IPS-18a (cell line): ENCODE data around the gene DNASE1.
"Not testable (repeated sequence)": the region's sequence is repeated elsewhere in the genome, so short reads cannot be mapped to it uniquely, and the experiment has no call there.

Experiments used
- H3K27ac ChIP-seq: one replicate; pipeline ENCODE4 v1.5.1; 2013; ENCODE audit warnings: low read length
- H3K27me3 ChIP-seq: one replicate; pipeline ENCODE4 v1.6.1; 2013; ENCODE audit warnings: mild to moderate bottlenecking, low read length; ENCODE audit not compliant: control insufficient read depth, insufficient read depth
- H3K36me3 ChIP-seq: one replicate; pipeline ENCODE4 v1.6.1; 2013; ENCODE audit warnings: low read depth, low read length; ENCODE audit not compliant: control insufficient read depth
- H3K4me1 ChIP-seq: one replicate; pipeline ENCODE4 v1.6.1; 2013; ENCODE audit warnings: low read depth, low read length; ENCODE audit not compliant: control insufficient read depth
- H3K4me3 ChIP-seq: one replicate; pipeline ENCODE4 v1.5.1; 2013; ENCODE audit warnings: low read length
- H3K9ac ChIP-seq: one replicate; pipeline ENCODE4 v1.6.1; 2013; ENCODE audit warnings: mild to moderate bottlenecking, low read length, moderate library complexity
- H3K9me3 ChIP-seq: one replicate; pipeline ENCODE4 v1.6.1; 2013; ENCODE audit warnings: low read depth, low read length; ENCODE audit not compliant: control insufficient read depth

Gene DNASE1

GRCh38 chr16:3654249-3654991, at the start of gene DNASE1:
DNASE1 (plus strand) TSS chr16:3654691; CDS start chr16:3655374, 683 bp downstream.
- Histone ChIP-seq H3K4me3 (no peak within 1 kb of the TSS), H3K9me3 (no peaks in the 10 kb centered on the region), H3K27ac (no peak within 1 kb of the TSS), H3K27me3 (no peaks in the 10 kb centered on the region), H3K9ac (no peak within 1 kb of the TSS), H3K36me3 (peaks cover 21% of the 10 kb centered on the region), H3K4me1 (peaks cover 8% of the 10 kb centered on the region)

- Histone ChIP-seq H3K36me3 (peaks cover 17% of the 10 kb centered on the region), H3K27me3 (no peaks in the 10 kb centered on the region), H3K4me3 (no peak overlapping the region), H3K9ac (no peak overlapping the region), H3K27ac (no peak overlapping the region), H3K9me3 (no peaks in the 10 kb centered on the region), H3K4me1 (no peaks in the 10 kb centered on the region)
Measured at GRCh38 chr16:3606441-3606840, 48.0 kb upstream of the DNASE1 start.

GRCh38 chr16:3607161-3607560, 47.3 kb upstream of the DNASE1 start:
- Histone ChIP-seq H3K4me1 (no peaks in the 10 kb centered on the region), H3K9me3 (no peaks in the 10 kb centered on the region), H3K27ac (no peak overlapping the region), H3K27me3 (no peaks in the 10 kb centered on the region), H3K36me3 (peaks cover 14% of the 10 kb centered on the region), H3K9ac (no peak overlapping the region), H3K4me3 (no peak overlapping the region)

- Histone ChIP-seq H3K9me3 (no peaks in the 10 kb centered on the region), H3K27ac (no peak overlapping the region), H3K4me1 (no peaks in the 10 kb centered on the region), H3K36me3 (peaks cover 10% of the 10 kb centered on the region), H3K4me3 (no peak overlapping the region), H3K27me3 (no peaks in the 10 kb centered on the region), H3K9ac (no peak overlapping the region)
Measured at GRCh38 chr16:3607634-3608033, 46.9 kb upstream of the DNASE1 start.

- Histone ChIP-seq H3K9ac (no peak overlapping the region), H3K27ac (no peak overlapping the region), H3K4me3 (no peak overlapping the region), H3K36me3 (peaks cover 7% of the 10 kb centered on the region), H3K9me3 (no peaks in the 10 kb centered on the region), H3K27me3 (no peaks in the 10 kb centered on the region), H3K4me1 (no peaks in the 10 kb centered on the region)
Measured at GRCh38 chr16:3608069-3608468, 46.4 kb upstream of the DNASE1 start.

- not testable (repeated sequence) for H3K36me3 ChIP-seq, H3K4me1 ChIP-seq, H3K27ac ChIP-seq, H3K27me3 ChIP-seq, H3K4me3 ChIP-seq, H3K9me3 ChIP-seq, H3K9ac ChIP-seq
Measured at GRCh38 chr16:3608976-3609375, 45.5 kb upstream of the DNASE1 start.

GRCh38 chr16:3609895-3610697, 44.4 kb upstream of the DNASE1 start:
- H3K9ac ChIP-seq: no peak overlapping the region
- H3K27ac ChIP-seq: no peak overlapping the region
- peak overlapping the region; percentile 93 for H3K4me3 ChIP-seq
- no peaks in the 10 kb centered on the region for H3K4me1 ChIP-seq
- no peaks in the 10 kb centered on the region for H3K9me3 ChIP-seq
- no peaks in the 10 kb centered on the region for H3K27me3 ChIP-seq
- H3K36me3 ChIP-seq: no peaks in the 10 kb centered on the region

GRCh38 chr16:3610698-3611145, 43.8 kb upstream of the DNASE1 start:
- H3K36me3 ChIP-seq: no peaks in the 10 kb centered on the region

GRCh38 chr16:3611146-3611975, 43.1 kb upstream of the DNASE1 start, which contains the start of gene SLX4:
SLX4 (minus strand) TSS chr16:3611606; CDS start chr16:3608964, 2,642 bp downstream.
- no peaks in the 10 kb centered on the region for H3K4me1 ChIP-seq
- no peak within 1 kb of the TSS for H3K27ac ChIP-seq
- no peaks in the 10 kb centered on the region for H3K27me3 ChIP-seq

More at GRCh38 chr16:3610698-3611145, 43.8 kb upstream of the DNASE1 start:
- H3K27me3 ChIP-seq: no peaks in the 10 kb centered on the region
- peak overlapping the region; percentile 93 for H3K4me3 ChIP-seq
- H3K9me3 ChIP-seq: no peaks in the 10 kb centered on the region
- H3K9ac ChIP-seq: peak overlapping the region; percentile 56
- no peaks in the 10 kb centered on the region for H3K4me1 ChIP-seq
- no peak overlapping the region for H3K27ac ChIP-seq

GRCh38 chr16:3612510-3613466, 41.7 kb upstream of the DNASE1 start:
- Histone ChIP-seq H3K27ac (no peak overlapping the region), H3K9me3 (no peaks in the 10 kb centered on the region), H3K27me3 (no peaks in the 10 kb centered on the region), H3K4me3 (peak overlapping the region; percentile 93), H3K36me3 (no peaks in the 10 kb centered on the region), H3K4me1 (no peaks in the 10 kb centered on the region), H3K9ac (peak overlapping the region; percentile 76)

More at GRCh38 chr16:3611146-3611975, 43.1 kb upstream of the DNASE1 start, which contains the start of gene SLX4:
- Histone ChIP-seq H3K9ac (peak within 1 kb of the TSS; percentile 76), H3K9me3 (no peaks in the 10 kb centered on the region), H3K36me3 (no peaks in the 10 kb centered on the region), H3K4me3 (peak within 1 kb of the TSS; percentile 93)
